Kidney capillary endothelial cell (primary cell): ENCODE data around the gene ZNF649.

ENCODE experiments used
- DNase-seq: peaks from one replicate; pipeline ENCODE4 v3.0.0-alpha.2; 2018; ENCODE audit warnings: low spot score

Gene ZNF649

GRCh38 chr19:51887522-51888498 is 17.0 kb downstream of the ZNF649 start, which contains the start of gene ZNF577:
TSS of gene ZNF577 (minus strand) at chr19:51887951. CDS start at chr19:51880382, 7,569 bp downstream.
- peak; percentile 55 for DNase-seq

- no peak for DNase-seq
These were observed 20.1 kb downstream of the ZNF649 start for GRCh38 chr19:51884713-51885112.

- DNase-seq: no peak
These were observed 22.3 kb downstream of the ZNF649 start for GRCh38 chr19:51882518-51882917.

- no peak for DNase-seq
These were observed 31.7 kb downstream of the ZNF649 start for GRCh38 chr19:51873097-51873496.

- no peak for DNase-seq
These were observed 42.8 kb downstream of the ZNF649 start for GRCh38 chr19:51861870-51862622.
